ENCODE results near the gene PBOV1.

GRCh38 chr6:138264372-138264880 is 46.1 kb upstream of the PBOV1 start:
- TF ChIP-seq CTCF (IDR thresholded peaks at IDR 0.05; ENCODE audit: low read length) (no peak), EZH2 (optimal IDR thresholded peaks at IDR 0.05; ENCODE audit: low read depth, low read length) (no peak), EZH2phosphoT487 (IDR thresholded peaks at IDR 0.05; ENCODE audit: low read length) (no peak)
